Cardiac septum (tissue), 1 donor: ENCODE measurements around the gene GLCE. TPM values are rescaled to one million over a fixed set of nuclear protein-coding genes. Genes with fewer than 3 reads are reported as not detected.

ENCODE experiments used
- DNase-seq: peaks from one replicate; pipeline ENCODE4 v3.0.0-alpha.2; 2020; ENCODE audit warnings: low spot score
- intact Hi-C: fragments of 100-400 bp; cut with DNase I; formaldehyde crosslinking; loops from one replicate; pipeline ENCODE4 v1.14.0; 2022
- long read RNA-seq: library from polyadenylated mRNA; unstranded; transcript quantifications from one replicate; pipeline ENCODE4 v2.0.0, GENCODE V29; 2021
- total RNA-seq: library from RNA; stranded (reverse); fragmentation: NEBNext Ultra II Directional; extraction: Animal tissue kit (Norgen Biotek cat#: 25700); gene quantifications from one replicate; pipeline ENCODE4 v1.2.1, GENCODE V29; 2021
- donor health status: DM: no; HTN: no; CAD: no.

Gene GLCE
- total RNA-seq = 6.2 TPM
- long read RNA-seq, full-length matches to known transcripts = 4 of 6 reads
- long read RNA-seq, partial matches to known transcripts = 0 of 6 reads
- long read RNA-seq, other reads (novel, unspliced or antisense) = 2 of 6 reads

GRCh38 chr15:69160141-69160993 is at the start of gene GLCE:
Gene GLCE, plus strand, starts transcription at chr15:69160635. Its CDS starts 95,172 bp downstream, at chr15:69255807.
- DNase-seq = peak; percentile 98
- intact Hi-C loops = loop anchor here (5.0 kb wide), 2 partner anchors 98 to 107 kb away; no protein-coding TSS in a partner anchor

- no peak for DNase-seq
- intact Hi-C loops = no loop called here
Measured at GRCh38 chr15:69114331-69114928, 46.0 kb upstream of the GLCE start.

GRCh38 chr15:69115031-69115430 is 45.4 kb upstream of the GLCE start:
- intact Hi-C loops = no loop called here
- no peak for DNase-seq

- DNase-seq = no peak
- intact Hi-C loops = no loop called here
Measured at GRCh38 chr15:69116391-69116790, 44.0 kb upstream of the GLCE start.

GRCh38 chr15:69117431-69117871 is 43.0 kb upstream of the GLCE start:
- intact Hi-C loops = no loop called here
- DNase-seq = no peak

GRCh38 chr15:69118089-69118488 is 42.3 kb upstream of the GLCE start:
- intact Hi-C loops = no loop called here

GRCh38 chr15:69119001-69119400 is 41.4 kb upstream of the GLCE start:
- intact Hi-C loops = no loop called here
- no peak for DNase-seq

More at GRCh38 chr15:69118089-69118488, 42.3 kb upstream of the GLCE start:
- no peak for DNase-seq

GRCh38 chr15:69119683-69120395 is 40.6 kb upstream of the GLCE start:
- intact Hi-C loops = no loop called here
- DNase-seq = no peak

GRCh38 chr15:69120732-69121131 is 39.7 kb upstream of the GLCE start:
- DNase-seq = no peak
- intact Hi-C loops = no loop called here

GRCh38 chr15:69121198-69121828 is 39.1 kb upstream of the GLCE start:
- intact Hi-C loops = no loop called here
- DNase-seq = no peak

GRCh38 chr15:69125236-69125635 is 35.2 kb upstream of the GLCE start:
- intact Hi-C loops = no loop called here
- DNase-seq = no peak

- DNase-seq = no peak
- intact Hi-C loops = no loop called here
Measured at GRCh38 chr15:69126054-69126469, 34.4 kb upstream of the GLCE start.

- intact Hi-C loops = no loop called here
- DNase-seq = no peak
Measured at GRCh38 chr15:69127306-69127705, 33.1 kb upstream of the GLCE start.

- intact Hi-C loops = no loop called here
- DNase-seq = no peak
Measured at GRCh38 chr15:69128667-69129311, 31.6 kb upstream of the GLCE start.

- DNase-seq = no peak
- intact Hi-C loops = no loop called here
Measured at GRCh38 chr15:69131362-69132220, 28.8 kb upstream of the GLCE start.

- intact Hi-C loops = no loop called here
- DNase-seq = no peak
Measured at GRCh38 chr15:69132430-69132829, 28.0 kb upstream of the GLCE start.

GRCh38 chr15:69132977-69133861 is 27.2 kb upstream of the GLCE start:
- intact Hi-C loops = no loop called here
- no peak for DNase-seq
